Stimulated activated naive CD8-positive, alpha-beta T cell treated with anti-CD3 and anti-CD28 coated beads, Interleukin-15, Interleukin-2, amounts not matched to agents 100 ng/mL and 50 ng/mL, for 24 hours (primary cell): ENCODE data around the gene RERE.

Experiments used
- H3K27ac Mint-ChIP-seq: one replicate; pipeline ENCODE4 v1.8.0; 2021; ENCODE audit warnings: mild to moderate bottlenecking, mixed read lengths
- H3K27me3 Mint-ChIP-seq: one replicate; pipeline ENCODE4 v1.8.0; 2021; ENCODE audit warnings: mixed read lengths
- H3K36me3 Mint-ChIP-seq: one replicate; pipeline ENCODE4 v1.8.0; 2021; ENCODE audit warnings: low read depth, mixed read lengths
- H3K4me1 Mint-ChIP-seq: one replicate; pipeline ENCODE4 v1.8.0; 2021; ENCODE audit warnings: low read depth, mixed read lengths
- H3K4me3 Mint-ChIP-seq: one replicate; pipeline ENCODE4 v1.8.0; 2021; ENCODE audit warnings: mild to moderate bottlenecking, mixed read lengths
- H3K9me3 Mint-ChIP-seq: one replicate; pipeline ENCODE4 v1.8.0; 2021; ENCODE audit warnings: mixed read lengths

The RERE gene

DNA sequence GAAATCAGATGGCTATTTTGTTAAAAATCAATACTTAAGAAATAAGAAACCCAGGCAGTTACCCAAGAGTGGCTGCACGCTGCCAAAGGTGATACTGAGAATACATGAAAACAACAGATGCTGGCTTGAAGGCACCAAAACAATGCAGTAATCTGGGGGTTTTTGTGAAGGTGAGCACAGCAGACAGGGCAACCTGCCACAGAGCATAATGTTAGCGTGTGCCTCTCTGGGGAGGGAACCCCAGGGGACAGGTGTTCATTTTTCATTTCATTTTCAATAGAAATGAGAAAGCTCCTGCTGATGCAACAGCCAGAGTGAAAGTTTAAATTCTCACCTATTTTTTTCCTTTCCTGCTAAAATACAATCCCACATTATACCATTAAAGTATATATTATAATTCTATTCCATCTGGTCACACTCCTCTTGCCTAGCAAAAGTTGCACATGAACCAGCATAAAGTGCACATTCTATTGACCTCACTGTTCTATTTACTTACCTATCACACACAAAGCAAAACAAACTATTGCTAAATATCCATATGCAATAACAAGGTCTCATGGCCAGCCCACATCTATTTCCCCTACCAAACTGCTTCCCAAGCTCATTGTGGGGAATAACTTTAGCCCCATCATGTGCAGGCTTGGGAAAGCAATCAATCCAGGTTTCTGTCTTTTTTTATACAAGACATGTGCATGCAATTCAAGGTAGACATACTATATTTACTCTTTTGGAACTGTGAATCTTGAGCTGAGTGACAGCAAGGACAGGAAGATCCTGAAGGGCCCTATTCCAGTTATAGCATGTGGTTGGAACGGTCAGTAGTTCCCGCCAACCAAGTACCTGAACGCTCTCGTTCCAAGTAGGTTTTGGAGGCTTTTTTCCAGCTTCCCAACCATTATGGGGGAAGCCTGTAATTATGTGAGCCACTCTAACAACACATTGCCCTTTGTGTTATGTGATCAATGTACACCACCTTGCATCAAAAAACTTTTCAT is 173.6 kb downstream of the RERE start:
- no peak overlapping the region for H3K27ac Mint-ChIP-seq
- peaks cover 35% of the 10 kb centered on the region for H3K4me1 Mint-ChIP-seq
- H3K4me3 Mint-ChIP-seq: no peak overlapping the region
- H3K36me3 Mint-ChIP-seq: peaks cover 31% of the 10 kb centered on the region
- H3K27me3 Mint-ChIP-seq: no peaks in the 10 kb centered on the region
- H3K9me3 Mint-ChIP-seq: no peaks in the 10 kb centered on the region

DNA sequence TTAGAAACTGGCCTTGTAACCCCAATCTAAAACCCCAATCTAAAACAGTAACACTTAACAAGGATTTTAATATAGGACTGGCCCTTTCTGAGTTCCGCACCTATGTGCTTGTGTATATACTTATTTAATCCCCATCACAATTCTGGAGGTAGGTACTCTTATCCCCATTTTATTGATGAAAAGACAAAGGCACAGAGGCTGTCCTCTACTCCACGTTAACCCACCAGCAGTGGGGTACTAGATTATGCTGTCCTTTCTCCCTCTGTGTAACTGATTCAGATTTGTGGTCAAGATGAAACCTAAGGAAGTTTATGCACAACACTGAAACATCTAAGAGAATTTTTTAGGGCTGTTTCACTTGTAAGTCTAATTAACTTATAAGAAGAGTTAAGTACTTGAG is 175.3 kb downstream of the RERE start:
- Mint-ChIP-seq H3K36me3 (peaks cover 28% of the 10 kb centered on the region), H3K4me3 (no peak overlapping the region), H3K4me1 (peaks cover 17% of the 10 kb centered on the region), H3K27me3 (no peaks in the 10 kb centered on the region), H3K9me3 (no peaks in the 10 kb centered on the region), H3K27ac (no peak overlapping the region)

DNA sequence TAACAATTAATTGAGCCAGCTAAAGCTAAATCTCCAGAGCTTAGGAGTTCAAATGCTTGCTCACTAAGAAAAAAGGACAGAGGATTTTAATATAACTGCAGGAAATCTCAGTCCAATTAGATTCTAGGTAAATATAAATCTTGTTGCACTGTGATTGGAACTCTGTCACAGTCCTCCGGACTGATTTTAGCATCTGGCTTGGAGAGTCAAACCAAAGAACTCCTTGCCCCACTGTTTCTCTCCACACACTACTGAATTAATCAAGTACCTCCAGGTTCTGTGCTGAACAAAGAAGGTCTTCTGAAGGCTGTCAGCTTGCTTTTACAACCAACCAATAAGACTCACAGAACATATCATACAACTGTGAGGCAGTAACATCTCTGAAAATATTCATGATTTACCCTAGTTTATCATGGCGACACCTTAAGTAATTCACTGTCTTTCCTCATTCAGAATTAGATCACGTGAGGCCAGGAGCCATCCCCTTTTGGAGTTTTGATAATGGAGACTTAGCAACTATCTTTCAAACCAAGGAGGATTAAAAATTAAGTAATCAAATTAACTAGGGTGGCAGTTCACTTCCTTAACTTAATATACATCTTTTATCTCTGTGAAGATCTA is 176.0 kb downstream of the RERE start:
- H3K4me1 Mint-ChIP-seq: peaks cover 14% of the 10 kb centered on the region
- no peaks in the 10 kb centered on the region for H3K27me3 Mint-ChIP-seq
- no peaks in the 10 kb centered on the region for H3K9me3 Mint-ChIP-seq
- H3K27ac Mint-ChIP-seq: no peak overlapping the region
- peaks cover 28% of the 10 kb centered on the region for H3K36me3 Mint-ChIP-seq
- H3K4me3 Mint-ChIP-seq: no peak overlapping the region

DNA sequence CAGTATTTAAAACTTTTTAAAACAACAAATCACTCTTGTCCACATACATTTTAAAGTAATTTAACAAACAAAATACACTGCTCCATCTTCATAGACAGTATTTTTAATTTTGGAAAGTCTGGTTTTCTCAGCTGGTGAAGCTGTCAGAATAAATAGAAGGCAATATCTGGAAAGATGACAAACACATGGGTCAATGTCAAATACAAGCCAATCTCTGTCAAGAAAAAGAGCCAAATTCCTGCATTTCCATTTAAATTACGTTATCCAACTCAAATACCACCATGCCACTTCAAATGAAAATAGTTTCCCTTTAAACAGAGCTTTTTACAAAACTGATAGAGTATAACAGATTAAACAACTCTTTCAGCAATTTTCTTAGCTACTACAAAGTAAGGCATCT is 176.5 kb downstream of the RERE start:
- peaks cover 28% of the 10 kb centered on the region for H3K36me3 Mint-ChIP-seq
- H3K4me3 Mint-ChIP-seq: no peak overlapping the region
- H3K9me3 Mint-ChIP-seq: no peaks in the 10 kb centered on the region
- no peak overlapping the region for H3K27ac Mint-ChIP-seq
- peaks cover 14% of the 10 kb centered on the region for H3K4me1 Mint-ChIP-seq
- H3K27me3 Mint-ChIP-seq: no peaks in the 10 kb centered on the region

DNA sequence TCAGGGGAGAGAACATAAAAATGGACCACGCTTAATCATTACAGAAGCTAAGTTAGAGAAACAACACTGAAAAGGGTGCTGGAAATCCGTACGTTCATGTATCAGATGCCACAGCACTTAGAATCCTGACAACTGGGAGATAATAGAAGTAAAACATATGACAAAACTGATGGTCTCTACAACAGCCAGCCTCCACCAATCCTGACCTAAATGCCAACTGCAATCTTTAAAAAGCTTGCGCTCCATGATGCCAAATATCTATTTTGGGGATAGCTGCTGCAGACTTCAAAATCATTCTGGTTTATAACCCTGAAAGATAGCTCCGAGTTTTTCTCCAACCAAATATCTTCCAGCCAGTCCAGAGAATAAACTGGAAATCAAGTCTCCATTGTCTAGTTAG is 178.3 kb downstream of the RERE start:
- Mint-ChIP-seq H3K4me1 (peaks cover 18% of the 10 kb centered on the region), H3K27me3 (no peaks in the 10 kb centered on the region)

DNA sequence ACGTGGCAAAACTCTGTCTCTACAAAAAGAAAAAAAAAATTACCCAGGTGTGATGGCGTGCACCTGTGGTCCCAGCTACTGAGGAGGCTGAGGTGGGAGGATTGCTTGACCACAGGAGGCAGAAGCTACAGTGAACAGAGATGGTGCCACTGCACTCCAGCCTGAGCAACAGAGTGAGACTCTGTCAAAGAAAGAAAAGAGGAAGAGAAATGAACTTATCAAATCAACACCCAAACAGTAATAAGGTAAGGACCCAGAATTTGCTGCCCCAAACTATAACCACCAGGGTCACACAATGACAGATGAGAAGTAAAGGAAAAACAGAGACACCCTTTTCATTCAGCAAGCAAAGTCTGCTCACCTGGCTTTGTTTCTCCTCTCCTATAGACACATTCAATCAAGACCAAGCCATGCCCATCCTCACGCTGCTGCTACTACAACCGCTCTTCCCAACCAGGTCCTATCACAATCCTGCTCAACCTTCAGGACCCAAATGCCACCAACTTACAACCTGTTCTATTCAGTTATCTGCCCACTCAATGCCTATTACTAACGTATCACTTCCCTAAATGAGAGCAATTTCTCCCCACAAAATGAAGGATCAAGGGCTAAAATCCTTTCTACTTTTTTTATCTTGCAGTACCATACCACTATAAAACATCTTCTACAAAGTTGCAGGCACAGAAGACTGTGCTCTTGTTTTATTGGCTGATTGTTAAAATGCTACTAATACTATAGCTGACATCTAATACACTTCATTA is 183.5 kb downstream of the RERE start:
- H3K9me3 Mint-ChIP-seq: no peaks in the 10 kb centered on the region
- peak overlapping the region; percentile 13 for H3K27ac Mint-ChIP-seq
- no peak overlapping the region for H3K4me3 Mint-ChIP-seq
- H3K27me3 Mint-ChIP-seq: no peaks in the 10 kb centered on the region
- peaks cover 14% of the 10 kb centered on the region for H3K36me3 Mint-ChIP-seq
- H3K4me1 Mint-ChIP-seq: peaks cover 46% of the 10 kb centered on the region

More for the DNA sequence above, 178.3 kb downstream of the RERE start:
- H3K27ac Mint-ChIP-seq: no peak overlapping the region
- no peaks in the 10 kb centered on the region for H3K9me3 Mint-ChIP-seq
- no peak overlapping the region for H3K4me3 Mint-ChIP-seq
- H3K36me3 Mint-ChIP-seq: peaks cover 23% of the 10 kb centered on the region

DNA sequence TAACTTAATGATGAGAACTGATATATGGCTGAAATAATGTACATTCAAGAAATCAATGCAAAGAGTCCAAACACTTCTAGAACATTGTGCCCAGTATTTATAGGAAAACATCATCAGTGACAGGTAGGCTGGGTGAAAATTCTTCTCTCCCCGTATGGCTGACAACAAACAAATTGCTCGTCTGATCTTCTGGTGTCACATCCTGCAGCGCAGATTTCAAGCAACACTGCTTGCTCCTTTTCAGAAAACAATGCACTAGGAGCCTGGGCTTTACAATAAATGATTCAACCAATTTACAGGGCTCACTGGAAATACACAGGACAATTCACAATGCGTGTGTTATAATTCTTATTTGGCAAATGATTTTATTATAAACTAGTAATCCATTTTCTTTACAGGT is 185.3 kb downstream of the RERE start:
- H3K27ac Mint-ChIP-seq: no peak overlapping the region
- no peak overlapping the region for H3K4me3 Mint-ChIP-seq
- peaks cover 13% of the 10 kb centered on the region for H3K36me3 Mint-ChIP-seq
- H3K4me1 Mint-ChIP-seq: peaks cover 54% of the 10 kb centered on the region
- H3K9me3 Mint-ChIP-seq: no peaks in the 10 kb centered on the region
- H3K27me3 Mint-ChIP-seq: no peaks in the 10 kb centered on the region

DNA sequence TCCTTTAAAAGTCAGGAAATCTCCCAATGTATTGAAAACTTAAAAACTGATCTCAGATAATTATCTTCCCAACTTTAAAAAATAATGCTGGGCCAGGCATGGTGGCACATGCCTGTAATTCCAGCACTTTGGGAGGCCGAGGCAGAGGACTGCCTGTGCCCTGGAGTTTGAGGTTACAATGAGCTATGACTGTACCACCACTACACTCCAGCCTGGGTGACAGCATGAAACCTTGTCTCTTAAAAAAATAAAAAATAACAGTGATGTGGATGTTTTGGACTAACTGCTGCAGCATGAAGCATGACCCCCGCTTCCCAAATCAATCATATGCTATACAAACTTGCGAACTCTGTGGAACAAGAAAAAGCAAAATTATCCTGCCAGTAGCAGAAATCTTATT is 186.3 kb downstream of the RERE start:
- Mint-ChIP-seq H3K36me3 (peaks cover 18% of the 10 kb centered on the region), H3K4me1 (peaks cover 63% of the 10 kb centered on the region), H3K9me3 (no peaks in the 10 kb centered on the region), H3K27me3 (no peaks in the 10 kb centered on the region), H3K27ac (no peak overlapping the region), H3K4me3 (no peak overlapping the region)

DNA sequence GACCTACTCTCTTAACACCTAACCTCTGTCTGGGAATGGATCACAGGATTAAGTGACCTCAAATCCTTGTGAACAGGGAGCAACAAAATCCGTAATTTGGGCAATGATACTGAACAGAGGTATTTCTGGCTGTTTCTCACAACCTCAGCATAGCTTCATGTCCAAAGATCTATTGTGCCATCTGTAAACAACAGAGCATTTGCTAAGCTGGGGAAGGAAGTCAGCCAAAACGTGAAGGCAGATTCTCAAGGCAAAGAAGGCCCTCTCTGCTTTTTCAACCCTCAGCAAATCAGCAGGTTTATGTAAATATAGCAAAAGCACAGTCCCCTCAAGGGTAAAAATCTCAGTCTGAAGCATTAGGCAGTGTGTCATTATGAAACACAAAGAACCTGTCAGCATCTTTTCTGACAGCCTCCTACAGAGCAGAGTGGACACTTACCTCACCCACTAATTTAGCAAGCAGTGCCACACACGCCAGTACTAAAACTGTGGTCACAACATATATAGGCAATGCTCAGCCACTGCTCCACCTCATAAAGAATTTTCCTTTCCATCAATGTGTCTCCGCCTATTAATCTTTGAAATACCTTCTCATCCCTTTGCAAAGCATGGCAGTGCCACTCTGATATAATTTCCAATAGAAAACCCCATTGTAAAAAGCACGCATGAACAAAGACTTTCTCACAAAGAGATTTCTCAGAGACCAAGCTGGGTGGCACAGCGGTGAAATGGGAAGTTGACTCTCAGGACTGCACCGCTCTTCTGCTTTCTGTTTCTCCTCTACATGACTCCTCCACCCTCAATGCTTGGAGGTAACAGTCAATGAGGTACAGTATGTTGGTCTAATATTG is 188.0 kb downstream of the RERE start:
- Mint-ChIP-seq H3K4me3 (peak overlapping the region; percentile 24), H3K27me3 (no peaks in the 10 kb centered on the region), H3K36me3 (peaks cover 14% of the 10 kb centered on the region), H3K27ac (peak overlapping the region; percentile 71), H3K9me3 (no peaks in the 10 kb centered on the region), H3K4me1 (peaks cover 79% of the 10 kb centered on the region)

DNA sequence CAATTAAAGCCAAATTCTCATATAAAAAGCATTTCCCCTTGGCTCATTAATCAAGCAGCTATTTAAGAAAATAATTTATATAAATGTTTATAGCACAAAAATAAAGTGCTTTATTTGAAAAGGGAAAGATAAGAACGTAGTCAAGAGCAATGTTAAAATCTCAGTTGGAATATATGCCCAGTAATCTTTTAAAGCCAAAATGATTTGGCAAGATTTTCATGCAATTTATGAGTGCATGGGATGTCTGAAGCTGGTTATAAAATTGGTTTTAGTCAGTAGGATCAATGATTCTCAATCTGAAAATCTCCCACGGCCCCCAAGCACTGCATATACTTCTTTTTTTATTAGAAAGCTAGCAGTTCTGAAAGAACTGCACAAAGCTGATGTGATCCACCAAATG is 188.8 kb downstream of the RERE start:
- H3K9me3 Mint-ChIP-seq: no peaks in the 10 kb centered on the region
- peaks cover 77% of the 10 kb centered on the region for H3K4me1 Mint-ChIP-seq
- H3K27ac Mint-ChIP-seq: no peak overlapping the region
- no peak overlapping the region for H3K4me3 Mint-ChIP-seq
- H3K36me3 Mint-ChIP-seq: peaks cover 13% of the 10 kb centered on the region
- no peaks in the 10 kb centered on the region for H3K27me3 Mint-ChIP-seq

DNA sequence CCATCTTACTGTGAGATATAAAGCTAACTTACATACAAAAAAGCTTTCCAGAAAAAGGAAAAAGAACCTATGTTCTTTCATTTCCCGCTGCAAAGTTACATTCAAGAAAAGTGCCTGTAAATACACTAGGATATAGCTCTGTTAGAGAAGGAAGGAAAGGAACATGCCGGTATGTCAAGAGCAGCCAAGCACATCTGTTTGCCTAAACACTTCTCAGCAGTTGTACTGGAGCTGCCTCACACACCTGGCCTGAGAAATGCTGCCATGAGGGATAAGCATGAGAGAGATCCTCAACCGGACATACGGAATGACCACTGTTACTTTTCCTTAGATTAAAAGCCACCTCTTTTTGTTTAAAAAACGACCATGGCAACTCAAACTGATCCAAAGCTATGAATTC is 189.7 kb downstream of the RERE start:
- Mint-ChIP-seq H3K4me1 (peaks cover 82% of the 10 kb centered on the region), H3K4me3 (no peak overlapping the region), H3K27me3 (no peaks in the 10 kb centered on the region)

DNA sequence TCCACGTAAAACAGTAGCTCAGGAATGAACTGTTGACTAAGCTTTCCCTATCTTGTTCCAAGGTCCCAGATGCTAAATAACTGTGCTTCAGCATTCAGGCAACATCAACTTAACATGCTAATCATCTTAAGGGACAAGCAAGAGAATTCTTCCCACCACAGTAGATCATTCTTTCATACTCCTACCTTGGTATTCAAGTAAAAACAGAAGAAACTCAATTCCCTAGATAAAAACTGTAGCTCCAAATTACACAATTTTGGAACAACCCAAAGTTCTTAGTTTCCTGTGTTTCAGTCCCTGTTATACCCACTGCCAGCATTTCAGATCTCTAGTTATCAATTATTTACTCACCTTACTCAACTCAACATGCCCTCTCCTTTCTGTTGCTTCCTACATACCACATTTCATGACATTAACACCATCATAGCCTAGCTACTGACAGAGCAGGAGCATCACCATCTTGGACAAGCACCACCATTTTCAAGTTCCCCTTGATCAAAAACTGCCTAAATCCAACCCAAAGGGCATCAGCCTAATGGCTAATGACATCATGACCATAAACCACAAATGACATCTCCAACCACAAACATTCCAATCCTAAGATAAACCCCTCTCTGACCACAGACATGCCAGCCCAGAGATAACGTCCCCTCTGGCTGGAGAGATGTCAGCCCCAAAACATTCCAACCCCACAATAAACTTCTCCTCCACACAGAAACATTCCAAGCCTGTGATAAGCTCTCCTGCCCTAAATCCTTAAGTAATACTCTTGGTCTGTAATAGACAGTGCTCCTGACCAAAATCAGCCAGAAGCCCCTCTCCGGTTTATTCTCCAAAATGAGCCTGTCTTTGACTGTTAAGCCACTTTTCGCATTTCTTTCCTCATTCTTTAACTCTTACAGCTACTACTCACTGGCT is 191.2 kb downstream of the RERE start:
- H3K36me3 Mint-ChIP-seq: peaks cover 18% of the 10 kb centered on the region
- H3K4me3 Mint-ChIP-seq: no peak overlapping the region
- no peaks in the 10 kb centered on the region for H3K9me3 Mint-ChIP-seq
- peak overlapping the region; percentile 43 for H3K27ac Mint-ChIP-seq
- H3K27me3 Mint-ChIP-seq: no peaks in the 10 kb centered on the region
- H3K4me1 Mint-ChIP-seq: peaks cover 70% of the 10 kb centered on the region

More for the DNA sequence above, 189.7 kb downstream of the RERE start:
- Mint-ChIP-seq H3K36me3 (peaks cover 16% of the 10 kb centered on the region), H3K9me3 (no peaks in the 10 kb centered on the region), H3K27ac (no peak overlapping the region)

DNA sequence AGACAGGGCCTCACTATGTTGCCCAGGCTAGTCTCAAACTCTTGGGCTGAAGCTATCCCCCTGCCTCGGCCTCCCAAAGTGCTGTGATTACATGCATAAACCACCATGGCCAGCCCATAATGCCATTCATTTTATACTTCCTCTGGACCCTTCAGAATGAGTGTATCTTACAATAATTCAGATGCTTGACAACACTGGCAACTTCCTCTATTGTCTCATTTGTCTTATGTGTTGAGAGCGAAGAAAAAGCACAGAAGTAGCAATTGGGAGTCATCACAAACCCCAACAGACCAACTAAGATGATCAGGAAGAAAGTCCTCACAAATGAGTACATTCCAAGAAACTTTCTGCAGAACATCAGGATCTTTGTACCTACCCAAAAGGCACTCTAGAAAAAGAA is 191.9 kb downstream of the RERE start:
- peaks cover 19% of the 10 kb centered on the region for H3K36me3 Mint-ChIP-seq
- H3K4me1 Mint-ChIP-seq: peaks cover 65% of the 10 kb centered on the region
- H3K4me3 Mint-ChIP-seq: no peak overlapping the region
- H3K9me3 Mint-ChIP-seq: no peaks in the 10 kb centered on the region
- H3K27me3 Mint-ChIP-seq: no peaks in the 10 kb centered on the region
- peak overlapping the region; percentile 27 for H3K27ac Mint-ChIP-seq
